WTC11 (cell line): ENCODE results near the gene RSPO4.

Source experiments
- ESRRA ChIP-seq: sonication (generic); formaldehyde crosslinking; IDR thresholded peaks from 2 replicates; pipeline ENCODE4 v1.8.1; 2022; ENCODE audit warnings: mild to moderate bottlenecking, missing genetic modification reagents, borderline replicate concordance
- NFYB ChIP-seq: sonication (generic); formaldehyde crosslinking; conservative IDR thresholded peaks from 2 replicates; pipeline ENCODE4 v1.8.0; 2022; ENCODE audit warnings: low read depth, missing genetic modification reagents
- NR2C2 ChIP-seq: sonication (generic); formaldehyde crosslinking; IDR thresholded peaks from 2 replicates; pipeline ENCODE4 v1.8.0; 2022; ENCODE audit warnings: mild to moderate bottlenecking, missing genetic modification reagents
- RORB ChIP-seq: fragments of 250-450 bp; sonication (Bioruptor Pico); IDR thresholded peaks from 2 replicates; pipeline ENCODE4 v1.9.0; 2021; ENCODE audit warnings: mild to moderate bottlenecking
- ZNF671 ChIP-seq: fragments of 250-450 bp; sonication (Bioruptor Pico); IDR thresholded peaks from 2 replicates; pipeline ENCODE4 v1.8.0; 2021; ENCODE audit warnings: mild to moderate bottlenecking
- TF ChIP-seq, protein P1 (sequence below): fragments of 200-600 bp; IDR thresholded peaks from 2 replicates; pipeline ENCODE4 v1.8.0; 2022; ENCODE audit warnings: antibody characterized with exemption
- TF ChIP-seq, protein P2 (sequence below): sonication (generic); formaldehyde crosslinking; IDR thresholded peaks from 2 replicates; pipeline ENCODE4 v1.8.1; 2023; ENCODE audit warnings: mild to moderate bottlenecking, missing genetic modification reagents, borderline replicate concordance
- TF ChIP-seq, protein P3 (sequence below): sonication (generic); formaldehyde crosslinking; IDR thresholded peaks from 2 replicates; pipeline ENCODE4 v1.8.1; 2022; ENCODE audit warnings: low read depth, missing genetic modification reagents, borderline replicate concordance
- TF ChIP-seq, protein P4 (sequence below): sonication (generic); formaldehyde crosslinking; IDR thresholded peaks from 2 replicates; pipeline ENCODE4 v1.8.1; 2023; ENCODE audit warnings: mild to moderate bottlenecking, missing genetic modification reagents
- TF ChIP-seq, protein P5 (sequence below): sonication (generic); formaldehyde crosslinking; IDR thresholded peaks from 2 replicates; pipeline ENCODE4 v1.8.1; 2022; ENCODE audit warnings: mild to moderate bottlenecking, missing genetic modification reagents, moderate library complexity, borderline replicate concordance

DNA sequence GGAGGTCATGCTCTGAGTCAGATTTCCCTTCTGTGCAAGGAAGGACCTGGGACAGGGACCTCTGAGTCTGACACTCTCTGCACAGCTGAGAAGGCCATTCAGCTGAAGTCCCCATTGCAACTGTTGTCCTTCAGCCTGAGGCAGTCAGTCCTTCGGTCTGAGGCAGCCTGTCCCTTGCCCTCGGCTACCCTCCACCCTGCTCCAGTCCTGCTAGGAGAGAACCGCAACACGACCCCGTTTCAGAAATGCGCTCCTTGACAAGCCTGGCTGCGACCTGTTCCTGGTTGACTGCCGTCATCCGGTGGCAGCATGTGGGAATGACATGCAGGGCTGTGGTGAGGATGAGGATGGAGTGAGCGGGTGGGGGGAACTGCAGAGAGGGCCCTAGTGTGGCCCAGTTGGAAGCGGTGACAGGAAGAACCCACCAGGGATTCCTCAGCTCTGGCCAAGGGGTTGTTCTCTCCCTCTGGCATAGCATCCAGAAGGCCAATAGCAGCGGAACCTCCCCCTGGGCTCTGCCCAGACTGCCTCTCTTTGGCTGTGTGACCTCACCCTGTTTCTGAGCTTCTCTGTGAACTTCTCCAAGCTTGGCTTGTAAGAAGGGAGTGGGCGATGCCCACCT is 45.7 kb downstream of the RSPO4 start:
- TF ChIP-seq, protein P1, sequence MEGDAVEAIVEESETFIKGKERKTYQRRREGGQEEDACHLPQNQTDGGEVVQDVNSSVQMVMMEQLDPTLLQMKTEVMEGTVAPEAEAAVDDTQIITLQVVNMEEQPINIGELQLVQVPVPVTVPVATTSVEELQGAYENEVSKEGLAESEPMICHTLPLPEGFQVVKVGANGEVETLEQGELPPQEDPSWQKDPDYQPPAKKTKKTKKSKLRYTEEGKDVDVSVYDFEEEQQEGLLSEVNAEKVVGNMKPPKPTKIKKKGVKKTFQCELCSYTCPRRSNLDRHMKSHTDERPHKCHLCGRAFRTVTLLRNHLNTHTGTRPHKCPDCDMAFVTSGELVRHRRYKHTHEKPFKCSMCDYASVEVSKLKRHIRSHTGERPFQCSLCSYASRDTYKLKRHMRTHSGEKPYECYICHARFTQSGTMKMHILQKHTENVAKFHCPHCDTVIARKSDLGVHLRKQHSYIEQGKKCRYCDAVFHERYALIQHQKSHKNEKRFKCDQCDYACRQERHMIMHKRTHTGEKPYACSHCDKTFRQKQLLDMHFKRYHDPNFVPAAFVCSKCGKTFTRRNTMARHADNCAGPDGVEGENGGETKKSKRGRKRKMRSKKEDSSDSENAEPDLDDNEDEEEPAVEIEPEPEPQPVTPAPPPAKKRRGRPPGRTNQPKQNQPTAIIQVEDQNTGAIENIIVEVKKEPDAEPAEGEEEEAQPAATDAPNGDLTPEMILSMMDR, result peak; percentile 96
- TF ChIP-seq ZNF671 (CRISPR knock-in tag), result no peak
- TF ChIP-seq RORB (CRISPR knock-in tag), result no peak
- TF ChIP-seq NFYB (CRISPR knock-in tag), result no peak
- TF ChIP-seq, protein P2, sequence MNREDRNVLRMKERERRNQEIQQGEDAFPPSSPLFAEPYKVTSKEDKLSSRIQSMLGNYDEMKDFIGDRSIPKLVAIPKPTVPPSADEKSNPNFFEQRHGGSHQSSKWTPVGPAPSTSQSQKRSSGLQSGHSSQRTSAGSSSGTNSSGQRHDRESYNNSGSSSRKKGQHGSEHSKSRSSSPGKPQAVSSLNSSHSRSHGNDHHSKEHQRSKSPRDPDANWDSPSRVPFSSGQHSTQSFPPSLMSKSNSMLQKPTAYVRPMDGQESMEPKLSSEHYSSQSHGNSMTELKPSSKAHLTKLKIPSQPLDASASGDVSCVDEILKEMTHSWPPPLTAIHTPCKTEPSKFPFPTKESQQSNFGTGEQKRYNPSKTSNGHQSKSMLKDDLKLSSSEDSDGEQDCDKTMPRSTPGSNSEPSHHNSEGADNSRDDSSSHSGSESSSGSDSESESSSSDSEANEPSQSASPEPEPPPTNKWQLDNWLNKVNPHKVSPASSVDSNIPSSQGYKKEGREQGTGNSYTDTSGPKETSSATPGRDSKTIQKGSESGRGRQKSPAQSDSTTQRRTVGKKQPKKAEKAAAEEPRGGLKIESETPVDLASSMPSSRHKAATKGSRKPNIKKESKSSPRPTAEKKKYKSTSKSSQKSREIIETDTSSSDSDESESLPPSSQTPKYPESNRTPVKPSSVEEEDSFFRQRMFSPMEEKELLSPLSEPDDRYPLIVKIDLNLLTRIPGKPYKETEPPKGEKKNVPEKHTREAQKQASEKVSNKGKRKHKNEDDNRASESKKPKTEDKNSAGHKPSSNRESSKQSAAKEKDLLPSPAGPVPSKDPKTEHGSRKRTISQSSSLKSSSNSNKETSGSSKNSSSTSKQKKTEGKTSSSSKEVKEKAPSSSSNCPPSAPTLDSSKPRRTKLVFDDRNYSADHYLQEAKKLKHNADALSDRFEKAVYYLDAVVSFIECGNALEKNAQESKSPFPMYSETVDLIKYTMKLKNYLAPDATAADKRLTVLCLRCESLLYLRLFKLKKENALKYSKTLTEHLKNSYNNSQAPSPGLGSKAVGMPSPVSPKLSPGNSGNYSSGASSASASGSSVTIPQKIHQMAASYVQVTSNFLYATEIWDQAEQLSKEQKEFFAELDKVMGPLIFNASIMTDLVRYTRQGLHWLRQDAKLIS (CRISPR knock-in tag), result no peak
- TF ChIP-seq, protein P3, sequence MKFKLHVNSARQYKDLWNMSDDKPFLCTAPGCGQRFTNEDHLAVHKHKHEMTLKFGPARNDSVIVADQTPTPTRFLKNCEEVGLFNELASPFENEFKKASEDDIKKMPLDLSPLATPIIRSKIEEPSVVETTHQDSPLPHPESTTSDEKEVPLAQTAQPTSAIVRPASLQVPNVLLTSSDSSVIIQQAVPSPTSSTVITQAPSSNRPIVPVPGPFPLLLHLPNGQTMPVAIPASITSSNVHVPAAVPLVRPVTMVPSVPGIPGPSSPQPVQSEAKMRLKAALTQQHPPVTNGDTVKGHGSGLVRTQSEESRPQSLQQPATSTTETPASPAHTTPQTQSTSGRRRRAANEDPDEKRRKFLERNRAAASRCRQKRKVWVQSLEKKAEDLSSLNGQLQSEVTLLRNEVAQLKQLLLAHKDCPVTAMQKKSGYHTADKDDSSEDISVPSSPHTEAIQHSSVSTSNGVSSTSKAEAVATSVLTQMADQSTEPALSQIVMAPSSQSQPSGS (CRISPR knock-in tag), result no peak
- TF ChIP-seq, protein P4, sequence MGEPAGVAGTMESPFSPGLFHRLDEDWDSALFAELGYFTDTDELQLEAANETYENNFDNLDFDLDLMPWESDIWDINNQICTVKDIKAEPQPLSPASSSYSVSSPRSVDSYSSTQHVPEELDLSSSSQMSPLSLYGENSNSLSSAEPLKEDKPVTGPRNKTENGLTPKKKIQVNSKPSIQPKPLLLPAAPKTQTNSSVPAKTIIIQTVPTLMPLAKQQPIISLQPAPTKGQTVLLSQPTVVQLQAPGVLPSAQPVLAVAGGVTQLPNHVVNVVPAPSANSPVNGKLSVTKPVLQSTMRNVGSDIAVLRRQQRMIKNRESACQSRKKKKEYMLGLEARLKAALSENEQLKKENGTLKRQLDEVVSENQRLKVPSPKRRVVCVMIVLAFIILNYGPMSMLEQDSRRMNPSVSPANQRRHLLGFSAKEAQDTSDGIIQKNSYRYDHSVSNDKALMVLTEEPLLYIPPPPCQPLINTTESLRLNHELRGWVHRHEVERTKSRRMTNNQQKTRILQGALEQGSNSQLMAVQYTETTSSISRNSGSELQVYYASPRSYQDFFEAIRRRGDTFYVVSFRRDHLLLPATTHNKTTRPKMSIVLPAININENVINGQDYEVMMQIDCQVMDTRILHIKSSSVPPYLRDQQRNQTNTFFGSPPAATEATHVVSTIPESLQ (CRISPR knock-in tag), result no peak
- TF ChIP-seq, protein P5, sequence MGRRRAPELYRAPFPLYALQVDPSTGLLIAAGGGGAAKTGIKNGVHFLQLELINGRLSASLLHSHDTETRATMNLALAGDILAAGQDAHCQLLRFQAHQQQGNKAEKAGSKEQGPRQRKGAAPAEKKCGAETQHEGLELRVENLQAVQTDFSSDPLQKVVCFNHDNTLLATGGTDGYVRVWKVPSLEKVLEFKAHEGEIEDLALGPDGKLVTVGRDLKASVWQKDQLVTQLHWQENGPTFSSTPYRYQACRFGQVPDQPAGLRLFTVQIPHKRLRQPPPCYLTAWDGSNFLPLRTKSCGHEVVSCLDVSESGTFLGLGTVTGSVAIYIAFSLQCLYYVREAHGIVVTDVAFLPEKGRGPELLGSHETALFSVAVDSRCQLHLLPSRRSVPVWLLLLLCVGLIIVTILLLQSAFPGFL (CRISPR knock-in tag), result no peak
- TF ChIP-seq ESRRA (CRISPR knock-in tag), result no peak
- TF ChIP-seq NR2C2 (CRISPR knock-in tag), result no peak
